Adrenal gland (tissue), 12 donors: ENCODE results near the gene SMARCAD1. TPM values are rescaled to one million over a fixed set of nuclear protein-coding genes. Genes with fewer than 3 reads are reported as not detected.

ENCODE experiments used
- DNase-seq, 7 donors: peaks; one replicate each; pipeline ENCODE4 v3.0.0-alpha.2; 2019 to 2020
- H3K27ac ChIP-seq, 5 donors: fragments of 200-600 bp; sonication (generic) in 4 of 5; 1 replicate in 3 of 5; 2 replicates in 2 of 5; pipeline versions ENCODE4 v1.5.1 to v1.8.0; 2016 to 2020; ENCODE audit warnings: mild to moderate bottlenecking in 1 of 5
- H3K27me3 ChIP-seq: fragments of 200-600 bp; 2 replicates; pipeline ENCODE4 v1.8.0; 2021
- H3K36me3 ChIP-seq, 2 donors: fragments of 200-600 bp; replicated peaks in 1 of 2; 1 replicate in 1 of 2; 2 replicates in 1 of 2; pipeline versions ENCODE4 v1.5.1 to v1.8.0; 2018 to 2022
- H3K4me1 ChIP-seq, 2 donors: fragments of 200-600 bp; replicated peaks in 1 of 2; 1 replicate in 1 of 2; 2 replicates in 1 of 2; pipeline versions ENCODE4 v1.5.1 to v1.8.0; 2018 to 2021
- H3K4me3 ChIP-seq, 4 donors: fragments of 200-600 bp; sonication (generic) in 3 of 4; one replicate each; pipeline ENCODE4 v1.5.1; 2016 to 2018
- H3K9me3 ChIP-seq, 3 donors: fragments of 200-600 bp; sonication (generic) in 1 of 3; replicated peaks in 1 of 3; 1 replicate in 2 of 3; 2 replicates in 1 of 3; pipeline versions ENCODE4 v1.5.1 to v1.8.0; 2016 to 2021
- CTCF ChIP-seq, 6 experiments: fragments of 450-650 bp in 4 of 6; fragments of 200-600 bp in 2 of 6; sonication (generic) in 1 of 6; IDR thresholded peaks; 1 replicate in 5 of 6; 2 replicates in 1 of 6; pipeline versions ENCODE4 v1.5.1 to v1.8.0; 2016 to 2021; ENCODE audit warnings: antibody characterized with exemption in 6 of 6, mild to moderate bottlenecking in 2 of 6, moderate library complexity in 1 of 6
- POLR2A ChIP-seq, 2 donors: fragments of 450-650 bp; IDR thresholded peaks; one replicate each; pipeline ENCODE4 v1.6.1; 2017; ENCODE audit warnings: antibody characterized with exemption in 2 of 2, mild to moderate bottlenecking in 2 of 2, moderate library complexity in 1 of 2
- WGBS, 4 donors: extraction: QIAGEN DNeasy Blood & Tissue Kit in 2 of 4; methylation state at CpG; one replicate each; pipeline versions ENCODE4 v1.1.5 to v1.1.7; 2013 to 2017; 5-methylcytosine and 5-hydroxymethylcytosine counted together
- intact Hi-C, 2 donors: fragments of 100-400 bp; cut with DNase I; formaldehyde crosslinking; loops; one replicate each; pipeline versions ENCODE4 v1.14.1 to v1.15.0; 2022 to 2023
- polyA plus RNA-seq, 3 donors: library from polyadenylated mRNA; stranded (reverse); fragments of 200-250 nt in 2 of 3; fragments of 350-450 nt in 1 of 3; fragmentation: Illumina TruSeq in 1 of 3; extraction: RNeasy Lipid Tissue Mini Kit (QIAGEN cat#74804) in 1 of 3; gene quantifications; one replicate each; pipeline ENCODE4 v1.2.3, GENCODE V29; 2013 to 2014
- total RNA-seq, 9 donors: library from RNA; depleted of rRNA in 4 of 9; stranded (reverse); fragments of >200 nt in 4 of 9; fragments of 120-200 nt in 1 of 9; fragmentation: NEBNext Ultra II Directional in 1 of 9; extraction: Animal tissue kit (Norgen Biotek cat#: 25700) in 1 of 9; gene quantifications; one replicate each; pipeline versions ENCODE4 v1.1.0 to v1.2.4, GENCODE V29; 2013 to 2023
- donor health status: healthy with polysubstance abuse.
- donor health status: Bipolar disorder and iron deficiency.
- donor health status: DM: yes; HTN: yes; CAD: no.
- donor health status: DM: no; HTN: no; CAD: no.
- donor health status: DM: no; HTN: no; CAD: no.
- donor health status: DM: yes; HTN: yes; CAD: no.

SMARCAD1 gene
- total and polyA plus RNA-seq, 12 donors = 9.0 to 51.9 (median 22.2) TPM

DNA sequence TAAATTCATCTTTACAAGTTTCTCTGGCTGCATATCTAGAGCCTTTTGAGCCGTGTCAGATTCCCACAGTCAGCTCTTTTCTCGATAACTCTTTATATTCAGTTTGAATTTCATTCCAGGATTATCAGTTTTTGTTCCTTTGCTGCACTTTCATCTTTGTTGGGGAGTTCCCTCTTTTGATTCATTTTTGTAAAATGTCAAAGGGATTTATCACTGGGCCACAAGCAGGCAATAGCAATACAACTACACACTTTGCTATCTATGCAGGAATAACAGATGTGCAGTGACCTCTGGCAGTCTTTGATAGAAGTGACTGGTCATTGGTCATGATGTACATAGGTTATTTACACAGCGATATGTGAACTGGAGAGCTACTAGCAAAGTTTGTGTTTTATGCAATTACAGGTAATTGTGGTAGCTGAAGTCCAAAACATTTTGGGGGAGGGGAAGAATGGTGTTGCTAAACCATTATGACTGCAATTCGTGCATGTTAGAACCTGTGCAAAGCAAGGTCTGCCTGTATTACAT is 91.1 kb downstream of the SMARCAD1 start:
- no peaks in the 10 kb centered on the region for H3K4me1 ChIP-seq
- H3K9me3 ChIP-seq = no peaks in the 10 kb centered on the region
- H3K4me3 ChIP-seq = no peak overlapping the region
- TF ChIP-seq CTCF (IDR thresholded peaks at IDR 0.05) (no peak), POLR2A (IDR thresholded peaks at IDR 0.05) (no peak)
- DNase-seq = no peak
- H3K27me3 ChIP-seq = no peaks in the 10 kb centered on the region
- intact Hi-C loops = no loop called here
- H3K36me3 ChIP-seq = no peaks in the 10 kb centered on the region
- H3K27ac ChIP-seq = no peak overlapping the region
- WGBS, 4 donors = 65 to 74% (median 67%) methylated on average over 4 of the region's 4 CpGs

DNA sequence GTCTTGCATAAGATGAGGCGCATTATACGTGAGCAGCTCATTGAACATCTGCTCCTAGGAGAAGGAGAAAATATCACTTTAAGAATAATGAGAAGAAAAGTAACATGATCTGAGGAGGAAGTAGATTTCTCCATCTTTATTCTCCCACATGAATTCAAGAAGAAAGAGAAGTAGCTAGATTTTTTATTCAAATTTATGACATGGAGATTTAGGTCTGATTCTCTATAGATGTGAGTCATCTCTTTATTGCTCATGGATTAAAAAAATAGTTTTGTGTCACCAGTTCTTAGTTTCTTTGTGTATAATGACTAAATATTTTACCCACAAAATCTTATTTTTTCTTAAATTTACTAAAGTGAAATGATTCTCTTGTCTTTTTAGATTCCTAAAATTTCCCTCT is 94.5 kb downstream of the SMARCAD1 start:
- H3K27me3 ChIP-seq = no peaks in the 10 kb centered on the region
- no peaks in the 10 kb centered on the region for H3K36me3 ChIP-seq
- intact Hi-C loops = loop anchor here (5.0 to 10.0 kb wide), 2 partner anchors 85 to 293 kb away; no protein-coding TSS in a partner anchor
- no peaks in the 10 kb centered on the region for H3K9me3 ChIP-seq
- H3K4me1 ChIP-seq = peaks cover 8 to 12% of the 10 kb centered on the region in 2 donors
- DNase-seq = no peak
- 97 to 100% (median 97%) methylated on average over 2 of the region's 2 CpGs for WGBS, 4 donors
- H3K27ac ChIP-seq = no peak overlapping the region
- H3K4me3 ChIP-seq = no peak overlapping the region
- TF ChIP-seq POLR2A (IDR thresholded peaks at IDR 0.05) = no peak
- TF ChIP-seq CTCF (IDR thresholded peaks at IDR 0.05) = no peak

DNA sequence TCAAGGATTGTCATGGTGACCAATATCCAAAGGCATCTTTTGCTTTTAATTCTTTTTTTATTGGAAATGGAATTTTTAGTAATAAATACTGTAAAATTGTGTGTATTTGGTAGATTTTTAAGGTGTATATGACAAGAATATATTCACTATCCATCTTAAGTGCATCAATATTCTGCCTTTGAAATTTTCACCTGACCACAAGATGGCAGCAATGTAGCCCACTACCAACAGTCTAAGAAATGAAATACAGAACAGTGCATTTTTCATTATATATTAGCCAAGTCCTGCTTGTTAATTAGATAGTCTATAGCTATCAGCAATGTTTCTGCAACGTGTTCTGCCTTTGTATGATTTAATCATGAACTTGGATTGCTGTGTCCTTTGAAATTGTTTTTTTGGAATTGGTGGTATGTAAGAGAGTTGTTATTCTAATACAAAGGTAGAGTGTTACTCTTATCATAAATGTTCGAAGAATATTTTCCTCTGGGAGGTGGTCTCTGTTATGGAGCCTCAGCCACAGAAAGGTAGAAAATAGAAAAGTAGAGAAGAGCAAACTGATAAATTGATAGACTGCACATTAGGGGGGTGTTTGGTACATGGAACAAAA is 96.8 kb downstream of the SMARCAD1 start:
- TF ChIP-seq POLR2A (IDR thresholded peaks at IDR 0.05) (no peak), CTCF (IDR thresholded peaks at IDR 0.05) (peak; percentile 37 to 69 (median 59))
- no peak overlapping the region for H3K27ac ChIP-seq
- H3K4me1 ChIP-seq = peaks cover 9 to 16% of the 10 kb centered on the region in 2 donors
- intact Hi-C loops = loop anchor here (5.0 to 10.0 kb wide), 2 partner anchors 83 to 290 kb away; no protein-coding TSS in a partner anchor
- peak in 2 of 7 donors; percentile 14 to 32 for DNase-seq
- no peaks in the 10 kb centered on the region for H3K9me3 ChIP-seq
- H3K27me3 ChIP-seq = no peaks in the 10 kb centered on the region
- WGBS, 4 donors = 37 to 45% (median 41%) methylated on average over 2 of the region's 2 CpGs
- no peaks in the 10 kb centered on the region for H3K36me3 ChIP-seq
- no peak overlapping the region for H3K4me3 ChIP-seq

DNA sequence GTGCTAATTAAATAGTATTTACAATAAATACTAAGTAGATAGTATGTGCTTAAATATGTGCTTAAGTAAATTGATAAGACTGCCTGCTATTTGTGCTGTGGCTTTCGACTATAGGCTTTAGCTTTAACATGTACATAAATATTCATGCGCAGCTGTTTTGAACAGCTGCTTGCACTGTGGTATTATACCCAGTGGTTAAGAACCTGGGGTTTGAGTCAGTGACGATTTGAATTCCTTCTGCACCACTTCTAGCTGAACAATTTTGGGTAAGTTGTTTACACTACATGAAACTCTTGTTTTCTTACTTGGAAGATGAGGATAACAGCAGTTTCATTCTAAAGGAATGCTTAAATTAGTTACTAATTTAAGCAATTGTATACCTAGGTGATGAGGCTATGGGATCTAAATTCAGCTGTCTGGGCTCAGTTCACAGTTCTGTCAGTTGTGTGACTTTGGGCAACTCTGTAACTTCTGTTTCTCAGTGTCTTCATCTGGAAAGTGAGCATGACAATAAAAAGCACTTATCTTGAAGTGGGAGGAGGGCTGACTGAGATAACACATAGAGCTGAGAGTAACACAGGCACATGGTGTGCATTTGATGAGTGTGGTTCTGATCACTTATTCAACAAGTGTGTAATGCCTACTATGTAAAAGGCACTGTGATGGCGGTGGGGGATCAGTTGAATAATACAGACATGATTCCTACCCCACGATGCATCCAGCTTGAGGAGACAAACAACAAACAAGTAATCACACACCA is 98.0 kb downstream of the SMARCAD1 start:
- H3K36me3 ChIP-seq = no peaks in the 10 kb centered on the region
- no peak for DNase-seq
- H3K27ac ChIP-seq = no peak overlapping the region
- intact Hi-C loops = loop anchor here in 1 of 2 donors (10.0 kb wide), 1 partner anchor 289 kb away; no protein-coding TSS in a partner anchor
- no peaks in the 10 kb centered on the region for H3K27me3 ChIP-seq
- no peaks in the 10 kb centered on the region for H3K9me3 ChIP-seq
- WGBS, 4 donors = 84 to 91% (median 87%) methylated on average over 5 of the region's 5 CpGs
- TF ChIP-seq POLR2A (IDR thresholded peaks at IDR 0.05) (no peak), CTCF (IDR thresholded peaks at IDR 0.05) (no peak)
- H3K4me3 ChIP-seq = no peak overlapping the region
- H3K4me1 ChIP-seq = peaks cover 9 to 16% of the 10 kb centered on the region in 2 donors
